ENCODE results near the gene HSD11B1. TPM values are rescaled to one million over a fixed set of nuclear protein-coding genes. Genes with fewer than 3 reads are reported as not detected.

HSD11B1 gene
- total RNA-seq, 4 donors from 2014 or later = 26.2 to 88.5 (median 52.0) TPM

DNA sequence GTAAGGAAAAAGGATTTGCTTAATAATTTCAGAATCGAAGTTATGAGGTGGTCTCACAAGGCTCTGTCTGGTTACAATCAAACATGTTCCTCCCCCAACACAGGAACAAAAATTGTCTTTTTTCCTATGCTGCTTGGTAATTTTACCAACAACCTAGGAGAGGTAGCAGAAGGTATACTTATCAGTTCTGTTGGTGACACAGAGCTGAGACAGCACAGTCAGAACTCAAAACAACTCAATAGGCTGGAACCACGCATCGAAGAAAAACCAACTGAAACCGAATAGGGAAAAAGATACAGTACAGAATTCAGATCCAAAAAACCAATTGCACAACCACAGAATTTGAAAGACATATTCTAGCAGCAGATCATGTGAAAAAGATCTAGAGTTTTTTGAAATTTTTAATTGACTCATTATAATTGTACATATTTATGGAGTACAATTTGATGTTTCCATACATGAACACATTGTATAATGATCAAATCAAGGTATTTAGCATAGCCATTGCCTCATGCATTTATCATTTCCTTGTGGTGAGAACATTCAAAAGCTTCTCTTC, 25.6 kb upstream of the HSD11B1 start:
- no peak for DNase-seq (ENCODE audit: low spot score in 2 of 2)
- Histone ChIP-seq H3K27me3 (peaks cover 3% of the 10 kb centered on the region), H3K9me3 (no peaks in the 10 kb centered on the region), H3K27ac (no peak overlapping the region), H3K4me1 (peaks cover 22% of the 10 kb centered on the region), H3K4me3 (no peak overlapping the region), H3K36me3 (no peaks in the 10 kb centered on the region)
- no peak for TF ChIP-seq POLR2A (IDR thresholded peaks at IDR 0.05)
- WGBS = 95% methylated on average over 4 of the region's 4 CpGs

DNA sequence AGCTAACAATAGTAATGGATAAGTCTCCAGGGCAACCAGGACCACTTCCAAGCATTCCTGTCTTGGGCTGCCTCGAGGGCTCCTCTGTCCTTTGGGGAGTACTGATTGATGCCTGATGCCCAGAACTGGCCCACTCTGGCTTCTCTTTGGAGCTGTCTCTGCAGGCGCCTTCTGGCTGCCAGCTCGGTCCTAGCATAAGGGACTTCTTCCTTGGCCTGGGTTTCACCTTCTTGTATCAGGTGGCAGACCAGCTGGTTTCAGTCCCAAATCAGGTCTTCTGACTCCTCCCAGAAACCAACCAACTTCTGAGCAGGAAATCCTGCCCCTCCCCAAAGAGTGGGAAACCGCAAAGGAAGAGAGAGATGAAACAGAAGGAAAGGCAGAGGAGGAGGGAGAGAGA, 18.8 kb upstream of the HSD11B1 start:
- WGBS = 74% methylated on average over 4 of the region's 4 CpGs

DNA sequence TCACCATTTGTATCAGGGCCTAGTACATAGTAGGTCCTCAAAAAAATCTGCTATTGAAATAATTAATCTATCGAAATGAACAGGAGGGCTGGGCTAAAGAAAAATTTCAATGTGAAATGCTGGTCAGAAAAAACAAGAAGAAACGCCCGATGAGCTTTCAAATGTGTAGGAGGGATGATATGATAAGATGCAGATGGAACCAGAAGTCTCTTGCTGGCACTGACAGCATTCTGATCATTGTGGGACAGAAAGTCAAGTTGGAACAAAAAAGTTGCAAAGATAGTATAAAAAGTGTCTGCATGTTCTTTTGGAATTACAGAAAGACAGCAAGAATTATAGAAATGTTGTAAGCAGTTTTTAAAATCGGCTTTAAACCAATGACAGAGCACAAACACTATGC, 18.3 kb upstream of the HSD11B1 start:
- TF ChIP-seq POLR2A (IDR thresholded peaks at IDR 0.05) (no peak), POLR2AphosphoS5 (IDR thresholded peaks at IDR 0.05) (no peak), EP300 (IDR thresholded peaks at IDR 0.05) (no peak)
- TF ChIP-seq, protein P1, sequence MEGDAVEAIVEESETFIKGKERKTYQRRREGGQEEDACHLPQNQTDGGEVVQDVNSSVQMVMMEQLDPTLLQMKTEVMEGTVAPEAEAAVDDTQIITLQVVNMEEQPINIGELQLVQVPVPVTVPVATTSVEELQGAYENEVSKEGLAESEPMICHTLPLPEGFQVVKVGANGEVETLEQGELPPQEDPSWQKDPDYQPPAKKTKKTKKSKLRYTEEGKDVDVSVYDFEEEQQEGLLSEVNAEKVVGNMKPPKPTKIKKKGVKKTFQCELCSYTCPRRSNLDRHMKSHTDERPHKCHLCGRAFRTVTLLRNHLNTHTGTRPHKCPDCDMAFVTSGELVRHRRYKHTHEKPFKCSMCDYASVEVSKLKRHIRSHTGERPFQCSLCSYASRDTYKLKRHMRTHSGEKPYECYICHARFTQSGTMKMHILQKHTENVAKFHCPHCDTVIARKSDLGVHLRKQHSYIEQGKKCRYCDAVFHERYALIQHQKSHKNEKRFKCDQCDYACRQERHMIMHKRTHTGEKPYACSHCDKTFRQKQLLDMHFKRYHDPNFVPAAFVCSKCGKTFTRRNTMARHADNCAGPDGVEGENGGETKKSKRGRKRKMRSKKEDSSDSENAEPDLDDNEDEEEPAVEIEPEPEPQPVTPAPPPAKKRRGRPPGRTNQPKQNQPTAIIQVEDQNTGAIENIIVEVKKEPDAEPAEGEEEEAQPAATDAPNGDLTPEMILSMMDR (IDR thresholded peaks at IDR 0.05) = no peak
- Histone ChIP-seq H3K9me3 (no peaks in the 10 kb centered on the region), H3K27ac (no peak overlapping the region), H3K36me3 (no peaks in the 10 kb centered on the region), H3K27me3 (no peaks in the 10 kb centered on the region), H3K4me3 (no peak overlapping the region), H3K4me1 (peaks cover 9% of the 10 kb centered on the region)
- WGBS = 58% methylated on average over 4 of the region's 4 CpGs
- DNase-seq (ENCODE audit: low spot score in 2 of 2) = no peak

More for the DNA sequence above, 18.8 kb upstream of the HSD11B1 start:
- Histone ChIP-seq H3K27me3 (no peaks in the 10 kb centered on the region), H3K27ac (no peak overlapping the region), H3K4me3 (no peak overlapping the region), H3K4me1 (peaks cover 9% of the 10 kb centered on the region), H3K36me3 (no peaks in the 10 kb centered on the region), H3K9me3 (no peaks in the 10 kb centered on the region)
- TF ChIP-seq POLR2AphosphoS5 (IDR thresholded peaks at IDR 0.05) = no peak
- TF ChIP-seq POLR2A (IDR thresholded peaks at IDR 0.05) = no peak
- TF ChIP-seq, protein P1 (IDR thresholded peaks at IDR 0.05) = no peak
- no peak for TF ChIP-seq EP300 (IDR thresholded peaks at IDR 0.05)
- DNase-seq (ENCODE audit: low spot score in 2 of 2) = no peak

DNA sequence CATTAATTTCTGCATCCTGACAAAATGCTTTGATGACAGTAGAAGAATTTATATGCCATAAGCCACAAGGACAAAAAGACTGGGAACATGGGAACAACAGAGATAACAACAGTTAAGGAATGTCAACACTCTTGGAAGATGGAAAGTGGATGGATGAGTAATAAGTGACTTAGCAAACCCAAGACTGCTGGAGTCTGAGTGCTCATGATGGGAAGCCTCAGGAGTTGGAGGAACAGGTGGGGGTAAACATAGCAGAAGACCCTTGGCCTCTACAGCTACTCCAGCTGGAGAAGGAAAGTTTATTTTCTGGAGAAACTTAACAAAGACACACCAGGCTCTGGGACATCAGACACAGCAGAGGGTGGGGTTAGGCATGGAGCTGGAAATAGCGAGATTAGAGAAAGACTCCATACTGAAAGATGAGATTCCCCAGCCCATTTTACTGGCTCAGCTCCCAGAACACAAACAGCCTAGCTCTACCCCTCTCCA, 15.9 kb upstream of the HSD11B1 start:
- Histone ChIP-seq H3K4me3 (no peak overlapping the region), H3K27ac (no peak overlapping the region), H3K9me3 (no peaks in the 10 kb centered on the region), H3K4me1 (peaks cover 14% of the 10 kb centered on the region), H3K27me3 (no peaks in the 10 kb centered on the region), H3K36me3 (no peaks in the 10 kb centered on the region)
- whole genome bisulfite sequencing = 73% methylated on average over 1 of the region's 1 CpG
- no peak for TF ChIP-seq POLR2AphosphoS5 (IDR thresholded peaks at IDR 0.05)
- TF ChIP-seq EP300 (IDR thresholded peaks at IDR 0.05) = no peak
- no peak for TF ChIP-seq POLR2A (IDR thresholded peaks at IDR 0.05)
- TF ChIP-seq, protein P1 (IDR thresholded peaks at IDR 0.05) = no peak
- no peak for DNase-seq (ENCODE audit: low spot score in 2 of 2)

DNA sequence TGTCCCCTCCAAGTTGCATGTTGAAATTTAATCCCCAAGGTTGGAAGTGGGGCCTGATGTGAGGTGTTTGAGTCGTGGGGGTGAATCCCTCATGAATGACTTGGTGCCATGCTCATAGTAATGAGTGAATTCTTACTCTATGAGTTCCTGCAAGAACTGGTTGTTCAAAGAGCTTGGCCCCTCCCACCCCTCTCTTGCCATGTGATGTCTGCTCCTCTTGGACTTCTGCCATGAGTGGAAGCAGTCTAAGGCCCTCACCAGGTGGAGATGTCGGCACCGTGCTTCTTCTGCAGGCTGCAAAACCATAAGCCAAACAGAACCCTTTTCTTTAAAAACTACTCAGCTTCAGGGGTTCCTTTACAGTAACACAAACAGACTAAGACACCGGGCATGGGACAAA, 15.2 kb upstream of the HSD11B1 start:
- no peaks in the 10 kb centered on the region for H3K36me3 ChIP-seq
- H3K27ac ChIP-seq = no peak overlapping the region
- TF ChIP-seq POLR2A (IDR thresholded peaks at IDR 0.05) (no peak), POLR2AphosphoS5 (IDR thresholded peaks at IDR 0.05) (no peak), EP300 (IDR thresholded peaks at IDR 0.05) (no peak)
- TF ChIP-seq, protein P1 (IDR thresholded peaks at IDR 0.05) = no peak
- H3K27me3 ChIP-seq = no peaks in the 10 kb centered on the region
- no peaks in the 10 kb centered on the region for H3K9me3 ChIP-seq
- H3K4me1 ChIP-seq = peaks cover 14% of the 10 kb centered on the region
- no peak for DNase-seq (ENCODE audit: low spot score in 2 of 2)
- 78% methylated on average over 4 of the region's 4 CpGs for WGBS
- H3K4me3 ChIP-seq = no peak overlapping the region

DNA sequence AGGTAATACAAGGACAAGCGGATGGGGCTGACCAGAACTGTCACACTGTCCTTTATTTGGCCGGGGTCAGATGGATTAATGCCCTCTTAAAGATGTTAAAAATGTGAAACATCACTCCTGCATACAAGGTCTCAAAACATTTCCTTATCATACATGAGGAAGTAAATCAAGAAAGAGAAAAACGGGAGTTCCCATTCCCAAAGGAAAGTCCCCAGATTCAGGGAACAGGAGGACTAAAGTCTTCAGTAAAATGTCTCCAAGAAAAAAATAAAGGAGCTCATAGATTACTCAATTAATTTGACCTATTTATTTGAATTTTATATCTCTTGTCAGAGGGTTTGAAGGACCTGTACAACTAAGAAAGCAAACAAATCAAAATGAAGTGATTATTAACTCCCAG, 13.4 kb upstream of the HSD11B1 start:
- WGBS = 70% methylated on average over 3 of the region's 3 CpGs
- Histone ChIP-seq H3K4me1 (peaks cover 11% of the 10 kb centered on the region), H3K4me3 (no peak overlapping the region), H3K27ac (no peak overlapping the region), H3K27me3 (no peaks in the 10 kb centered on the region), H3K9me3 (no peaks in the 10 kb centered on the region), H3K36me3 (no peaks in the 10 kb centered on the region)
- TF ChIP-seq POLR2A (IDR thresholded peaks at IDR 0.05) (no peak), EP300 (IDR thresholded peaks at IDR 0.05) (no peak)
- DNase-seq (ENCODE audit: low spot score in 2 of 2) = no peak
